Pulmonary artery endothelial cell (primary cell): ENCODE measurements around the gene FXR2. TPM values are rescaled to one million over a fixed set of nuclear protein-coding genes. Genes with fewer than 3 reads are reported as not detected.
A peak's percentile ranks its signal among the peaks of the same experiment; 100 is the strongest.

Experiments used
- DNase-seq: peaks from one replicate; pipeline ENCODE4 v3.0.0-alpha.2; 2011; ENCODE audit warnings: low read depth, low spot score
- total RNA-seq: library from RNA; depleted of rRNA; stranded (reverse); fragments of >200 nt; gene quantifications from 2 replicates; pipeline ENCODE4 v1.2.3, GENCODE V29; 2014

Gene FXR2
- total RNA-seq, 1 donor from 2014 or later = 44.4 TPM

GRCh38 chr17:7589204-7589868 lies 25.4 kb downstream of the FXR2 start:
- DNase-seq = peak; percentile 52

- DNase-seq = no peak
Measured at GRCh38 chr17:7588553-7589203, 26.0 kb downstream of the FXR2 start.

- DNase-seq = no peak
Measured at GRCh38 chr17:7587420-7588151, 27.1 kb downstream of the FXR2 start.

GRCh38 chr17:7586673-7587419 lies 27.9 kb downstream of the FXR2 start:
- DNase-seq = no peak

GRCh38 chr17:7583253-7584109 lies 31.2 kb downstream of the FXR2 start, which contains the start of gene MPDU1:
MPDU1 (plus strand) TSS chr17:7583852; CDS start chr17:7583863, 11 bp downstream.
- DNase-seq = peak; percentile 80

- no peak for DNase-seq
Measured at GRCh38 chr17:7582396-7583252, 32.1 kb downstream of the FXR2 start.

GRCh38 chr17:7580604-7581575 lies 33.8 kb downstream of the FXR2 start:
- DNase-seq = no peak

GRCh38 chr17:7579834-7580603 lies 34.7 kb downstream of the FXR2 start:
- no peak for DNase-seq

- DNase-seq = no peak
Measured at GRCh38 chr17:7579001-7579833, 35.5 kb downstream of the FXR2 start, which contains the start of gene CD68. CD68 (plus strand) TSS chr17:7579638; CDS start chr17:7579678, 40 bp downstream.

- no peak for DNase-seq
Measured at GRCh38 chr17:7577327-7578199, 37.1 kb downstream of the FXR2 start.

- DNase-seq = no peak
Measured at GRCh38 chr17:7576432-7576937, 38.2 kb downstream of the FXR2 start.

- DNase-seq = no peak
Measured at GRCh38 chr17:7575959-7576358, 38.7 kb downstream of the FXR2 start.

- DNase-seq = no peak
Measured at GRCh38 chr17:7575481-7575883, 39.2 kb downstream of the FXR2 start.

- DNase-seq = no peak
Measured at GRCh38 chr17:7574176-7574953, 40.3 kb downstream of the FXR2 start.
